HAP-1 (cell line): Measurements from ENCODE around the gene COL4A1.
A peak's percentile ranks its signal among the peaks of the same experiment; 100 is the strongest.
"Not testable (repeated sequence)": the region's sequence is repeated elsewhere in the genome, so short reads cannot be mapped to it uniquely, and the experiment has no call there.

Experiments
- DNase-seq, 2 experiments: peaks; one replicate each; pipeline ENCODE4 v3.0.0-alpha.2; 2016 to 2020; ENCODE audit warnings: low spot score in 2 of 2
- H3K27me3 ChIP-seq: fragments of 250-450 bp; sonication (Bioruptor Pico); 2 replicates; pipeline ENCODE4 v1.5.1; 2020; ENCODE audit warnings: low read depth, mild to moderate bottlenecking, moderate library complexity
- H3K36me3 ChIP-seq: fragments of 250-450 bp; sonication (Bioruptor Pico); replicated peaks from 2 replicates; pipeline ENCODE4 v1.5.1; 2020; ENCODE audit warnings: mild to moderate bottlenecking
- H3K4me1 ChIP-seq: fragments of 250-450 bp; sonication (Bioruptor Pico); 2 replicates; pipeline ENCODE4 v1.5.1; 2020; ENCODE audit warnings: mild to moderate bottlenecking
- H3K4me3 ChIP-seq: fragments of 250-450 bp; sonication (Bioruptor Pico); 2 replicates; pipeline ENCODE4 v1.5.1; 2020; ENCODE audit warnings: mild to moderate bottlenecking, moderate library complexity
- H3K9me3 ChIP-seq: fragments of 250-450 bp; sonication (Bioruptor Pico); 2 replicates; pipeline ENCODE4 v1.5.1; 2020; ENCODE audit warnings: mild to moderate bottlenecking, moderate library complexity
- in situ Hi-C: fragments of 300-500 bp; cut with MboI; formaldehyde crosslinking; loops from 3 replicates; pipeline ENCODE4 v1.14.3; 2020; ENCODE audit warnings: low sequenced_read_pairs, inconsistent platforms, mixed read lengths

Gene COL4A1

DNA sequence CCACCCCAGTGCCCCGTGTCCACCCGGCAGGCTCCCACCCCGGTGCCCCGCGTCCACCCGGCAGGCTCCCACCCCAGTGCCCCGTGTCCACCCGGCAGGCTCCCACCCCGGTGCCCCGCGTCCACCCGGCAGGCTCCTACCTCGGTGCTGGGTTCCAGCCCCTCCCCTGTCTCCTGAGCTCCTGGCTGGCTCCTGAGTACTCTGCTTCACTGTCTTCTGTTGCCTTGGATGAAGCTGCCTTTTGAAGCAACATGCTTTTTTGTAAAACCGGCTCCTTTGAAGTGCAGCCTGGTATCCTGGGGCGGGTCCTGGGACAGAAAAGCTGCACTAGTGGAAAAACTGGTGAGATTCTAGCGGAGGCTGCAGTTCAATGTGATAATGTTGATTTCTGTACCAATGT is 6.8 kb upstream of the COL4A1 start:
- H3K36me3 ChIP-seq, H3K9me3 ChIP-seq, H3K4me1 ChIP-seq, H3K4me3 ChIP-seq, H3K27me3 ChIP-seq, in situ Hi-C loops, DNase-seq: not testable (repeated sequence)

DNA sequence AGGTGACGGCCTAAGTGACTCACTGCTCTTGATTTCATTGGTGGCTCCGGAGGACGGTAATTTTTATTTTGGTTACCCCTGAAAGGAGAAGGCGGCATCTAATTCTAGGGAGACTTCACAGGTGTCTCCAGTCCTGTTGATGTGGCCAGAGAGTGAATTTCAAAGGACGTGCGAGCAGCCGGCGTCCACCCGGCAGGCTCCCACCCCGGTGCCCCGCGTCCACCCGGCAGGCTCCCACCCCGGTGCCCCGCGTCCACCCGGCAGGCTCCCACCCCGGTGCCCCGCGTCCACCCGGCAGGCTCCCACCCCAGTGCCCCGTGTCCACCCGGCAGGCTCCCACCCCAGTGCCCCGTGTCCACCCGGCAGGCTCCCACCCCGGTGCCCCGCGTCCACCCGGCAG is 6.3 kb upstream of the COL4A1 start:
- not testable (repeated sequence) for H3K36me3 ChIP-seq

DNA sequence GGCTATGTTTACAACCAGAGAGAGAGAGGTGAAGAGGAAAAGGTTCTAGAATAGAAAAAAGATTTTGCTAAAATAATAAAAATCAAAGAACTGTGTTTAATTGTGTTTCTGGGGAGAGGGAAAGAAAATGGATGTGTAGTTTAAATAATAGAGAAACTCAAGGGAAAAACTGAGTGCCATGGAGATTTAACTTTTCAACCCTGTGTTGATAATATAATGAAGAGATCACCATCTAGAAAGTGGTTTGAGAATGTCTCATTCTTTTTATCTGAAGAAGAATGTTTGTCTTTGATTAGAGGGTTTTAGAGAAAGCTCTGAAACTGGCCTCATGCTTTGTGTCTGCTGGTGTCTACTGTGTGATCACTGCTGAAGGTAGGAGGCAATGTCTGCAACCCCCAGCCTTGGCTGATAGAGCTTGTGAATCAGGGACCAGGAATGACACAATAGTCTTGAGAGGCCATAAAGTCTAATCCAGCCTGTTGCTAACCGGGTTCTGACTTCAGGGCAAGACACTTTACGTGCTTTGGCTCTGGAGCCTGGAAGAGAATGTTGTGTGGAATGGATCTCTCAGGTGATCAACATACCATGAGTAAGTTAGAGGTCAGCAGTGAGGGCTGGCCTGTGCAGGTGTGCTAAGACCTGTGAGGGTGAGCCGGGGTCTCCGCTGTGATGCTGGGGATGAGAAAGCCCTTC is 5.5 kb upstream of the COL4A1 start:
- Histone ChIP-seq H3K4me1 (no peaks in the 10 kb centered on the region), H3K4me3 (no peak overlapping the region), H3K9me3 (no peaks in the 10 kb centered on the region), H3K36me3 (no peaks in the 10 kb centered on the region), H3K27me3 (no peaks in the 10 kb centered on the region)
- no peak for DNase-seq
- in situ Hi-C loops: no loop called here

More for the DNA sequence above, 6.3 kb upstream of the COL4A1 start:
- H3K27me3 ChIP-seq, H3K4me3 ChIP-seq, H3K4me1 ChIP-seq, H3K9me3 ChIP-seq, DNase-seq, in situ Hi-C loops: not testable (repeated sequence)

DNA sequence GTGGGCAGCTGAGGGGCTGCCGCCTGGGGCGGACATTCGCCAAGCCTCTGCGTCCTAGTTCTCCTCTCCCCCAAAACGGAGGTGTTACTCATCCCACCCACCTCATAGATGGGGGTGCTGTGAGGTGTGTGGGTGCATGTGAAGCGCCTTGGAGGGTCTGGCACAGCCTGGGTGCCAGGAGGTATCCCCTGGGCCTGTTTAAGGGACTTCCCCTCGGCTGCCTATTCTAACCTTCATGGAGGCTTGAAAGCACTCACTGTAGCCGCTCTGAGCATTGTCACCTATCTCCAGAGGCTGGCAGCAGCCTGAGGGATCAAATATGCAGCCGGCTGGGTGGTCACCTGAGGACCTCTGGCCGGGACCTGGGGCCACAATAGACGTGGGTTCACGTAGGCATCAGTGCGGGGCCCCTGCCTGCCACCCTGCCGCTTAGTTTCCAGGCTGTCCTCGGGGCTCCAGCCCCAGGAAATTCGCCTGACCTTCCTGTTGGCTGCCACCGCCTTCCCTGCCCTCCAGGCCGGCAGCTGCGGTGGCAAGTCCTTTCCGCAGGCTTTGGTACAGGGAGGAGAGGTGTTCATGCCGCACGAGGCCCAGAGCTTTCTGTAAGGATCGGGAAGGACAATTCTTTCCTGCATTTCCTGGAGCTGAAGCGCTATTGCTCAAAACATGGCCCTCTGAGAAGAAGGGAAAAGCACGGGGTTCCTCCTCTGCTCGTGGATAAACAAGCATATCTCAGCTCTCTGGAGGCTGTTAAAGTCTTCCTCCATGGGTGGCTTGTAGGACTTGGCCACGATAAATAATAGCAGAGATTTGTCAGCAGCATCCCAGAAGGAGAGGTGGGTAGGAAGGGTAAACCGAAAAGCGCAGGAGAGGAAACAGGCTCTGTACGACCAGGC is 4.7 kb upstream of the COL4A1 start:
- Histone ChIP-seq H3K4me3 (no peak overlapping the region), H3K36me3 (no peaks in the 10 kb centered on the region), H3K27me3 (no peaks in the 10 kb centered on the region), H3K9me3 (no peaks in the 10 kb centered on the region), H3K4me1 (no peaks in the 10 kb centered on the region)
- in situ Hi-C loops: no loop called here
- no peak for DNase-seq

DNA sequence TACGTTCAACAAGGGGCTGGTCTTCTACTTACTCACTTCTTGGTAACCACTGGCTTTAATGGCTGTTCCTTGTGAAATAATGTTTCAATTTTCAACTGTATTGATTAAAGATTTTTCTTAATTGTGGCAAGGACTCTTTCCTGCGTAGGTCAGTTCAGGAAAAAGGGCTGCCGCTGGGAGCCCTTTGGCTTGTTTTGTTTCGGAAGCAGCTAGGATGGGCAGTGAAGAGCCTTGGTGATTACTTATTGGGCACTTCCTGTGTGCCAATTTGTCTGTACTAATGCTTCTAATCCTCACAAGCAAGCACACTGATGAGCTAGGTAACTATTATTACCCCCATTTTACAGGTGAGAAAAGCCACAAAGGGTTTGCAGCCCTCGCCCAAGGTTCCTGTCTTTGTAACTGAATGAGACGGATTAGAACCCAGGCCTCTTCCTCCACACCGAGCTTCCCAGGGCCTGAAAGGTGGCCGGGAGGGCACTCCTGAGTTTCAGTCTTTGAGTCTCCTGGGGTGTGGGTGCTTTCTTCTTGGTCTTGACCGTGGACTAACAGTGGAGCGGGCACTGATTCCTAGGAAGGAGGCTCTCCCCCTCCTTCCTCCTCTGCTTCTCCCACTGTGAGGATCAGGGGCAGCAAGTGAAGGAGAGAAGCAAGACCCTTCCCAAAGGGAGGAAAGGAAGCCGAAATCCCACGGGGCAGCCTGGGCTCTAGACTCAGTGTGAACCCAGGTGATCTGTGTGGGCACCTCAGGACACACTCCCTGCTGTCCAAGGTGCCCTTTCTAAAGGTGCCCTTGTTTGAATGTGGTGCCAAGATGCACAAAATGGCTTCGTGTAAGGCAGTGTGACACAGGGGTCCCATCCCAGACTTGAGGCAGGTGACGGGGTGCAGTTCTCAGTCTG is 3.8 kb upstream of the COL4A1 start:
- no peaks in the 10 kb centered on the region for H3K27me3 ChIP-seq
- H3K9me3 ChIP-seq: no peaks in the 10 kb centered on the region
- H3K4me3 ChIP-seq: no peak overlapping the region
- DNase-seq: no peak
- no peaks in the 10 kb centered on the region for H3K36me3 ChIP-seq
- no peaks in the 10 kb centered on the region for H3K4me1 ChIP-seq
- in situ Hi-C loops: no loop called here

DNA sequence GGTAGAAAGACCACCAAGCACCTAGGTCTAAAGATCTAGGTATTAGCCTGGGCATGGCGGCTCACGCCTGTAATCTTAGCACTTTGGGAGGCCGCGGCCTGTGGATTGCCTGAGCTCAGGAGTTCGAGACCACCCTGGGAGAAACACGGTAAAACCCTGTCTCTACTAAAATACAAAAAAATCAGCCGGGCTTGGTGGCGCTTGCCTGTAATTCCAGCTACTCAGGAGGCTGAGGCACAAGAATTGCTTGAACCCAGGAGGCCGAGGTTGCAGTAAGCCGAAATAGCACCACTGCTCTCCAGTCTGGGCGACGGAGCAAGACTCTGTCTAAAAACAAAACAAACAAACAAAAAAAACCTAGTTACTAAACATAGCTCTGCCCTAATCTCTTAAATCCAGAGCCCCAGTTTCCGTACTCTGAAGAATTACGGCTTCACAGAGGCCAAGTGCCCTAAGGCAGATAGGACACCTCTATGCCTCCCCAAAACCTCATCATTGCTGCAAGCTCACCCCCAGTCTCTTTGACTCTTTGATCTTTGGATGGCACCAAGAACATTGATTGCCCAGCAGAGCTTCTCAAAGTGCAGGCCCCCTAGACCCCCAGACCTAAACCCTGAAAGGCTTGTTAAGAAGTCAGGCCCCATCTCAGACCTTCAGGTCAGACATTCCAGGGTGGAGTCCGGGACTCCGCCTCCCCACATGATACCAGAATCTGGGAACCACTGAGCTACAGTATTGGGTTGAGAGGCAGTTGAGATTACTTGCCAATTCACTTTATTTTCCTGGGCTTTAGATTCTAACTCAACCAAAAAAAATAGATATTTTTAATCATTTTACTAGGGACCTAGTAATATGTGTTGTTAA is 2.9 kb upstream of the COL4A1 start:
- H3K9me3 ChIP-seq: no peaks in the 10 kb centered on the region
- no peaks in the 10 kb centered on the region for H3K36me3 ChIP-seq
- in situ Hi-C loops: no loop called here
- no peaks in the 10 kb centered on the region for H3K4me1 ChIP-seq
- no peak for DNase-seq
- no peak overlapping the region for H3K4me3 ChIP-seq
- H3K27me3 ChIP-seq: no peaks in the 10 kb centered on the region

DNA sequence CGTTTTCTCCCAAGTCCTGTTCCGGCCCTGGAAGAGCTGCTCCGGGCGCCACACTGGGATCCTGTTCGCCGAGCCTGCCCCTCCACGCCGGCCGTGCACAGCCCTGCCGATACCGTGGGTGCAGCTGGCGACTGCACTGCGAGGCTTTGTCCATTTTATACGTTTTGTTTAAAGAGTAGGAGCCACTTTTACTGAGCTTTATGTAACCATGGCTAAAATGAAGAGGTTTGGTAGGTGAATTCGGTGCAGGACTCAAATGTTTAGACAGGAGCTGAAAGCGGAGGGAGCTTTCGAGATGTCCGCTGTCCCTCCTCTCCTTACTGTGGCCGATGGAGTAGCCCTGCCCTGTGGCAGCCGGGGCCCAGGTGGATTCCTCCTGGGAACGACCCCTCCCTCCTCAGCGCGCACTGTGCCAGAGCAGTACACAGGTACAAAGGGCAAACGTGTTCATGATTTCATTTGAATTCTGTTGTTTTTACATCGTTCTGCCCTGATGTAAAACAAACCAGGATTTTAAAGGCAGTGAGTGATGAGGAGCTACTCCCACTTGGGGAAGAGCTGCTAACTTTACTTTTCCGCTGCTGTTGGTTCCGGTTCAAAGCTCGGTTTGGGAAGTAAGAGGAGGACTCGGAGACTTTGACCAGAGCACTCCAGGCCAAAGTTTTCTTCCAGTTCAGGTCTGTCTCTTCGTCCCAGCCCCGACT is 1.9 kb upstream of the COL4A1 start:
- no peak overlapping the region for H3K4me3 ChIP-seq
- DNase-seq: no peak
- H3K27me3 ChIP-seq: no peaks in the 10 kb centered on the region
- no peaks in the 10 kb centered on the region for H3K36me3 ChIP-seq
- in situ Hi-C loops: no loop called here
- H3K9me3 ChIP-seq: no peaks in the 10 kb centered on the region
- no peaks in the 10 kb centered on the region for H3K4me1 ChIP-seq

DNA sequence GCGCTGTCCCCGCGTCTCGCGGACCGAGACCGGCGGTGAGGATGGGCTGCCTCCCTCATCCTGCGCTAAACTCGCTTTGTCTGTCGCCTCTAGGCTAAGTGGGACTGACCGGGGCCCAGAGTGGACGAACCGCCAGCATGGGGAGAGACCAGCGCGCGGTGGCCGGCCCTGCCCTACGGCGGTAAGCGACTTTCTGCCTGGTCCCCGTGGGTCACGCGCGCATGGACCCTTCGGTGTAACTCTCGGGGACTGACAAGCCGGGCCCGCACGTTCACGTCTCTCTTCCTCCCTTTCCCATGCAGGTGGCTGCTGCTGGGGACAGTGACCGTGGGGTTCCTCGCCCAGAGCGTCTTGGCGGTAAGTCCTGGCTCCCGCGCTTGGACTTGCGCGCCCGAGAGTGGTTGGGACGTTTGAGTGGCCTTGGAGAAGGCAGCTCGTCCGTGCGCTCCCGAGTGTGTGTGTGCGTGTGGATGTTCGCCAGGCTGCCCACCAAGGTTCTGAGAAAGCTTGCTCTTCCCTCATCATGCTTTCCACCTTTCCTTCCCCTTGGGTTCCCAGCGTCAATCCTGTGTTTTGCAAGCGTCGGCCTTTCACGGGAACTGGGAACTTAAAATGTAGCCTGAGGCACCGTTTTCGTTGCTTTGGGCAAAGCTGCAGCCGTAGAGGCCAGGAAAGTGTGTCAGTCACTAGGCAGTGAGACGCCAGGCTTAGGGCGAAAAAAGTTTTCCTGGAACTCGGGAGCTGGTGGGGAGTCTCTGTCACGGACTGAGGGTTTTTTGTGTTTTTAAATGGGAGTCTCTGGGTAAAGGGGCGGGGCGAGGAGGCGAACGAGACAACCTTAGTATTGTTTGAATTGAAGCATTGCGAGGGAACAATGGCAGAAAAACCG is 1.1 kb upstream of the COL4A1 start:
- DNase-seq: peak in 1 of 2 experiments; percentile 9
- Histone ChIP-seq H3K4me3 (no peak overlapping the region), H3K9me3 (no peaks in the 10 kb centered on the region), H3K4me1 (no peaks in the 10 kb centered on the region), H3K36me3 (no peaks in the 10 kb centered on the region), H3K27me3 (no peaks in the 10 kb centered on the region)
- in situ Hi-C loops: no loop called here

DNA sequence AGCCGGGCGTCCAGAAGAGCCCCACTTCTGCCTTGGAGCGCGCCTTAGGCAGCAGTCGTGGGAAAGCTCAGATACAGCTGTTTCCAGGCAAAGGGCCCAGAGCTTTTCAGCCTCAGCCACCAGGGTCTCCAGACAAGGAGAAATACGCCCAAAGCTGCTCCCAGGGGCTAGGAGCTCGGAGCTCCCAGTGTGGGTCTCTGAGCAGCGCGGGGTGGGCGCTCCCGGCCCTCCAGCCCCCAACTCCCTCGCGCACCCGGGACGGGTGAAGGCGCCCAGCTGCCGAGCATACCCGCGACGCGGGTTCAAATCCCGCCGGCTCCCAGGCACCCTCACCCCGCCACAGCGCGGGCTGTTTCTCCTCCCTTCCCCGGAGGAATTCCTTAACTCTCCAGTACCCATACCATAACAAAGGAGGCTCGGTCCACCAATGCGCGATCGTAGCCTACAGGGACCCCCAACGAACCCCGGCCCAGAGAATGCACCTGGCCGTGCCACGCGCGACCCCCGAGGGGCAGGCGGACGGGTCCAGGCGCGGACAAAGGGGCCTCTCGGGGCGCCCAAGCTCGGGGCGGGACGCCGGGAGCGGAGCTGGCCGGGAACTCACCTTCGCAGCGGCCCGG is 507 bp downstream of the COL4A1 start:
- Histone ChIP-seq H3K4me3 (no peak overlapping the region), H3K36me3 (no peaks in the 10 kb centered on the region), H3K4me1 (no peaks in the 10 kb centered on the region), H3K9me3 (no peaks in the 10 kb centered on the region), H3K27me3 (0 out of 2 replicates have a peak, but pooled peaks cover 2% of the 10 kb centered on the region)
- no peak for DNase-seq
- in situ Hi-C loops: no loop called here

DNA sequence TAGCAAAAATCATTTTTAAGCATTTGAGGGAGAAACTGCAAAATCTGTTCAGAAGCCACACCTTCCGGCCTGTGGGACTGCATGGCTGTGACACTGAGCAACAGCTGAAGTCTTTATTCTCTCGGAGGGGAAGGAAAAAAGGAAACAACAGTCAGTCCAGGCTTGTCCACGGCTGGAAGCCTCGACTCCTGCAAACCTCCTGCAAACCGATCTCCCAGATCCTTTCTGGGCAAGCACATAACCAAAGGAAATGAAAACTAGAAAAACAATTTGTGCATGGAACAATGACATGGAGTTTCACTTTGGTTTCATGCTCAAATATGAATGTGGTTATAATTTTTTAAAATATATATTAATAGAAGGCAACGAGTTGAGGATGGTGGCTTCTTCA is 1.0 kb downstream of the COL4A1 start:
- H3K4me3 ChIP-seq: no peak overlapping the region
- H3K27me3 ChIP-seq: 0 out of 2 replicates have a peak, but pooled peaks cover 2% of the 10 kb centered on the region

DNA sequence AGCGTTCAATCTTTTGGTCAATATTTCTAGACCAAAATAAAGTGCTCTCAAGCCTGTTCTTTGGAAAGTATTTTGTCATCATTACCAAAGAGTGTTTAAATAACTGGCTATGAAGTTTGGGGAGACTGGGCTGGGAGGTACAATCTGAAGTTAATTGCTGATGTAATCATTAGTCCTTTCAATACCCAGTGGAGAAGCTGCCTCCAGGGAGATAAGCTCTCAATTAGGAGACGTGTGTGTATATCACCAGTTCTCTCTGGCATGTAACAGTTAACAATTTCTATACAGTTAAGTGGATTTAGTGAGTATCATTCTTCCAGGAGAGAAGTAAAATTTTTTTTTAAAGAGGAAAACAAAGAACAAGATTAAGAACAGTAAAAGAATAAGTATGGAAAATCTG is 1.4 kb downstream of the COL4A1 start:
- Histone ChIP-seq H3K36me3 (no peaks in the 10 kb centered on the region), H3K27me3 (0 out of 2 replicates have a peak, but pooled peaks cover 2% of the 10 kb centered on the region), H3K9me3 (no peaks in the 10 kb centered on the region), H3K4me3 (no peak overlapping the region), H3K4me1 (no peaks in the 10 kb centered on the region)
- DNase-seq: no peak
- in situ Hi-C loops: no loop called here

More for the DNA sequence above, 1.0 kb downstream of the COL4A1 start:
- Histone ChIP-seq H3K9me3 (no peaks in the 10 kb centered on the region), H3K4me1 (no peaks in the 10 kb centered on the region), H3K36me3 (no peaks in the 10 kb centered on the region)
- in situ Hi-C loops: no loop called here
- DNase-seq: no peak
